ENCODE data around the gene KCTD19.

KCTD19 gene

DNA sequence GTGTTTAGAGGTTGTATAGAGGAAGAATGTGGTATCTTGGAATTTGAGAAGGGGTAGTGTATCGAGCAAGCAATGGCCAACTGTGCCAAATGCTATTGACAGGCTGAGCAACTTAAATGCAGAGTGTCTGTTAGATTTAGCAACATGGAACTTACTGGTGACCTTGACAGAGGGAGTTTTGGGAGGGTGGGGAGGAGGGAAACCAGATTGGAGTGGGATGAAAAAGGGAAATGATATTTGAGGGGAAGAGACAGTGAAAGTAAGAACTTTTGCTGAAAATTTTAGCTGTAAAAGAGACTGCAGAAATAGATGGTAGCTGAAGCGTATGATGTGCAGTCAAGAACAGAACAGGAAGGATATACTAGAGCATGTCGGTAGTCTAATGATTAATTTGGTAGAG lies 1.2 kb upstream of the KCTD19 start:
- DNase-seq (ENCODE audit: low read depth): no peak
- TF ChIP-seq, protein P1, sequence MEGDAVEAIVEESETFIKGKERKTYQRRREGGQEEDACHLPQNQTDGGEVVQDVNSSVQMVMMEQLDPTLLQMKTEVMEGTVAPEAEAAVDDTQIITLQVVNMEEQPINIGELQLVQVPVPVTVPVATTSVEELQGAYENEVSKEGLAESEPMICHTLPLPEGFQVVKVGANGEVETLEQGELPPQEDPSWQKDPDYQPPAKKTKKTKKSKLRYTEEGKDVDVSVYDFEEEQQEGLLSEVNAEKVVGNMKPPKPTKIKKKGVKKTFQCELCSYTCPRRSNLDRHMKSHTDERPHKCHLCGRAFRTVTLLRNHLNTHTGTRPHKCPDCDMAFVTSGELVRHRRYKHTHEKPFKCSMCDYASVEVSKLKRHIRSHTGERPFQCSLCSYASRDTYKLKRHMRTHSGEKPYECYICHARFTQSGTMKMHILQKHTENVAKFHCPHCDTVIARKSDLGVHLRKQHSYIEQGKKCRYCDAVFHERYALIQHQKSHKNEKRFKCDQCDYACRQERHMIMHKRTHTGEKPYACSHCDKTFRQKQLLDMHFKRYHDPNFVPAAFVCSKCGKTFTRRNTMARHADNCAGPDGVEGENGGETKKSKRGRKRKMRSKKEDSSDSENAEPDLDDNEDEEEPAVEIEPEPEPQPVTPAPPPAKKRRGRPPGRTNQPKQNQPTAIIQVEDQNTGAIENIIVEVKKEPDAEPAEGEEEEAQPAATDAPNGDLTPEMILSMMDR (conservative IDR thresholded peaks at IDR 0.05; ENCODE audit: low read length): no peak
- H3K4me3 ChIP-seq (ENCODE audit: low read length): no peak overlapping the region

DNA sequence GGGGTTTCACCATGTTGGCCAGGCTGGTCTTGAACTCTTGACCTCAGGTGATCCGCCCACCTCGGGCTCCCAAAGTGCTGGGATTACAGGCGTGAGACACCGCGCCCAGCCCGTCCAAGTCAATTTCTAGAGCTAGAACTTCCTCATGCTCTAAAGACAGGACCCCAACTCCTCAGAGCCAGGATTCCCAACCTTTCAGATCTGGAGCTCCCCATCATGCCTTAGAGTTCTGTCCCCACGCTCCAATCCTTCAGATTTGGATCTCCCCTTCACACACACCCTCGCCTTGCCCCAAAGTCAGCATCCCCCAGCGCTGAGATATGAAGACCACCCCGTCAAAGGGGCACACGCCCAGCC lies 448 bp downstream of the KCTD19 start:
- H3K4me3 ChIP-seq (ENCODE audit: low read length): peak overlapping the region; percentile 44
- TF ChIP-seq, protein P1 (conservative IDR thresholded peaks at IDR 0.05; ENCODE audit: low read length): no peak
- no peak for DNase-seq (ENCODE audit: low read depth)

DNA sequence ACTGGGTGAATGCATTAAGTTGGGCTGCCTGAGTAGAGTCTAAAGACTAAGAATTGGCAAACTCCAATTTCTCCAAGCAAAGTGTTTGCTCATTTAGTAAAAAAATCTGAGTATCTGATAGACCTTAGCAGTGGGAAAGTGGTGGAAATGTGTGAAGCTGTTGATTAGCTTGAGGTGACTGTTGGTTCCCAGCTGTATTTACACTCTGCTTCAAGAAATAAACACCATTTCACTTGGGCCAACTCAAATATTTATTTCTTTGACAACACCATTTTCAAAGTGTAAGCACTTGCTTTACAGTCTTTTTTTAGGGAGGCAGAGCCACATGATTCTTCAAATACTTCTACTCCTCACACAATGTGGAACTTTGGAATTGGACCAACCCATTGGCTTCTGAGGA lies 8.7 kb downstream of the KCTD19 start:
- no peak for DNase-seq (ENCODE audit: low read depth)
- TF ChIP-seq, protein P1 (conservative IDR thresholded peaks at IDR 0.05; ENCODE audit: low read length): no peak
- no peak overlapping the region for H3K4me3 ChIP-seq (ENCODE audit: low read length)

DNA sequence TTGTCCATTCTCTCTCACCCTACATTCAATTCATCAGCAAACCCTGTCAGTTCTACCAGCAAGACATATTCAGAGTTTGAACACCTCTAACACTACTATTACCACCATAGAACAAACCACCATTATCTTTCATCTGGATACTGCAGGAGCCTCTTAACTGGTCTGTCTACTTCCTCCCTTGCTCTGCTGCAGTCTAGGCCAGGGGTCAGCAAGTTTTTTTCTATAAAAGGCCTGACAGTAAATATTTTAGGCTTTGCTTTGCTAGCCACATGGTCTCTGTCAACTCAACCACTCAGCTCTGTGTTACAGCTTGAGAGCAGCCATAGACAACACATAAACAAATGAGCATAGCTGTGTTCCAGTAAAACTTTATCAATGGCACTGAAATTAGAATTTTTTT lies 13.8 kb downstream of the KCTD19 start:
- no peak for DNase-seq (ENCODE audit: low read depth)
- no peak overlapping the region for H3K4me3 ChIP-seq (ENCODE audit: low read length)
- TF ChIP-seq, protein P1 (conservative IDR thresholded peaks at IDR 0.05; ENCODE audit: low read length): no peak

DNA sequence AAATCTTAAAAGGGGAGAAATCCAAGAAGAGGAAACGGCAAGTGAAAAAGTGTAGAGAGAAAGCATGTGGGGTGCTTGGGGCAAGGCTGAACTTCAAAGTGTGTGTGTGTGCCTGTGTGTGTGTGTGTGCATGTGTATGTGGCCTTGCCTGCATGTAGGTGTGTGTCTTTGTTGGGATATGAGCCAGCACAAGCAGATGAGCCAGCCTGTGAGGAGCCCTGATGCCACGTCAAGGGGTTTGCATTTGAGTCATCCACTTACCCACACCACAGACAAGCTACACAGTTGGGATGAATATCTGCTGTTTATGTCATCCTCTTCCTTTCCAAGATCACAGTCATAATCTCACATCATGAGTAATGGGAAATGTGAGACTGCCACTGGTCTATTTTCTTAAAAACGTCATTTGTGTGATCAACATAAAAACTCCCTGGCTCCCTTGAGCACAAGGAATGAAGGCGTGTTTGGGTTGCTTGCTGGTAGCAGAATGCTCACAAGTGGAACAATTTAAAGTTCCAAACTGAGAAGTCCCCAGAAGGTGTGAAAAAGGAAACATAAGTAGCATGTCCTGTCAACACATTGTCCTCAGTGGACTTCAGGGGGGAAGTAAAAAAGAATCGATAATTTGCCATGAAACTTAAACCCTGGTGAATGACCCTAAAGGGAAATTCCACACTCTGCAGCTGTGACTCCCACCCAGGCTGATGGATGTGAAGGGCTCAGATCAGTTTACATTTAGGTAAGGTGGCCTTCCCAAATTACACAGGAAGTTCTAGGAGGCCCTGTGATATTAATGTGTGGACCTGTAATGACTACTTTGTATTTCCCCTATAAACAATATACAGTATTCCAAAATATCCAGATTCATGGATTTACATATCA lies 14.7 kb downstream of the KCTD19 start:
- H3K4me3 ChIP-seq (ENCODE audit: low read length): no peak overlapping the region
- DNase-seq (ENCODE audit: low read depth): peak; percentile 99
- TF ChIP-seq, protein P1 (conservative IDR thresholded peaks at IDR 0.05; ENCODE audit: low read length): no peak

DNA sequence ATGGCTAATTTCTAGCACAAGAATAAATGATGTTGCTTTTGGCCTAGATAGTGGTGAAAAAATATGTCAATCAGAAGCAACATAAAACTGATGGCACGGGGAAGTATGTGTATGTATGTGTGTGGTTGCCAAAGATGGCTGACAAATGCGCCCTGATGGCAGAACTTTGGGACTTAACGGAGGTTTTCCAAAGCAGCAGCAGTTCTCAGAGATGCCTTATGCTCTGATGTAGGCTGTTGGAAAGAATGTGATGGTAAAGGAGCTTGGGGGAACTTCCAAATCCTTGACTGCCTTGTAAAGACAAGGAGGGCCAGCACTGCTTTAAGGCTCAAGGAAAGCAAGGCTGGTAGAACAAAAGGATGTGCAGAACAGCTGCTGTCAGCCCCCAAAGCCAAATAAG lies 16.0 kb downstream of the KCTD19 start:
- TF ChIP-seq, protein P1 (conservative IDR thresholded peaks at IDR 0.05; ENCODE audit: low read length): no peak
- no peak for DNase-seq (ENCODE audit: low read depth)
- H3K4me3 ChIP-seq (ENCODE audit: low read length): no peak overlapping the region
